Sciatic nerve (tissue), 2 donors: ENCODE results near the gene GBE1. TPM values are rescaled to one million over a fixed set of nuclear protein-coding genes. Genes with fewer than 3 reads are reported as not detected.
A peak's percentile ranks its signal among the peaks of the same experiment; 100 is the strongest.
"Not testable (repeated sequence)": the region's sequence is repeated elsewhere in the genome, so short reads cannot be mapped to it uniquely, and the experiment has no call there.

Source experiments
- ATAC-seq: fragments of 200-7000 bp; cut with Tn5 transposase; one replicate; pipeline ENCODE4 v1.9.1; 2020; ENCODE audit warnings: mild to moderate bottlenecking, moderate library complexity
- DNase-seq: peaks from one replicate; pipeline ENCODE4 v3.0.0-alpha.2; 2020; ENCODE audit warnings: low spot score
- intact Hi-C: fragments of 100-400 bp; cut with DNase I; formaldehyde crosslinking; loops from one replicate; pipeline ENCODE4 v1.14.2; 2022
- total RNA-seq: library from RNA; stranded (reverse); fragmentation: NEBNext Ultra II Directional; extraction: Animal tissue kit (Norgen Biotek cat#: 25700); gene quantifications from one replicate; pipeline ENCODE4 v1.2.1, GENCODE V29; 2021
- donor health status: DM: no; HTN: no; CAD: no.
- donor health status: DM: no; HTN: no; CAD: no.

GBE1 gene
- total RNA-seq, 1 donor from 2014 or later, result 40.1 TPM

DNA sequence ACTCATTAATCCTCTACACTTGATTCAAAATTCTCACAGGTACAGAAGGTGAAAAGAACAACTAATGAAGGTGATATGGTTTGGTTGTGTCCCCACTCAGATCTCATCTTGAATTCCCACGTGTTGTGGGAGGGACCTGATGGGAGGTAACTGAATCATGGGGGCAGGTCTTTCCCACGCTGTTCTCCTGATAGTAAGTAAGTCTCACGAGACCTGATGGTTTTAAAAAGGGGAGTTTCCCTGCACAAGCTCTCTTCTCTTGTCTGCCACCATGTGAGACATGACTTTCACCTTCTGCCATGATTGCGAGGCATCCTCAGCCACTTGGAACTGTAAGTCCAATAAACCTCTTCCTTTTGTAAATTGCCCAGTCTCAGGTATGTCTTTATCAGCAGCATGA lies 2.7 kb downstream of the GBE1 start:
- ATAC-seq, DNase-seq, intact Hi-C loops: not testable (repeated sequence)

GRCh38 chr3:81758275-81758674 lies 3.2 kb downstream of the GBE1 start:
- no peak for ATAC-seq
- DNase-seq, result no peak
- intact Hi-C loops, result no loop called here

DNA sequence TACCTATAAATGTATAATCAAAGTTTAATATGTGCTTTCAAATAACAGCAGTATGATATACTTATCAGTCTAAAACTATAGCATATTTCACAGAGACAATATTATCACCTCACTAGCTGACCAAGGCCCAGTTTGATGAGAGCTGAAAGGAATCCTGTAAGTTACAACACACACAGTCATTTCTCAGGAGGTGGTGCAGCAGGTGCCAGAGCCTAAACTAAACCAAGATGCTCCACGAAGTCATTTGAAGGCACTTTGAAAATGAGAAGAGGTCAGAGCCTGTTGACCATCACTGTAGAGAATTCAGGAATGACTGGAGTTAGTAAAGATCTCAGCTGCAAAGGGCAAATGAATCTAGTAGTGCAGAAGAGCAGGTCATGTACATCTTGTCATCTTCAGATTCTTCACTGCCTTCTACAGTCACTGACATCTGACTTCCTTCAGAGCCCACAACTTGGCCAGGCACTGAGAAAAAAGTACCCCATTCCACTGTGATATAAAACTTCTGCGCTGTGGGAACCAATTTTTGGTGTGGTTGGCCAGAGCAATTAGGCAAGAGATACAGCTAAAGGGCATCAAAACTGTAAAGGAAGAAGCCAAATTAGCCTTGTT lies 7.9 kb downstream of the GBE1 start:
- ATAC-seq (no peak), DNase-seq (no peak)
- intact Hi-C loops, result no loop called here

GRCh38 chr3:81752604-81753003 lies 8.8 kb downstream of the GBE1 start:
- ATAC-seq, result no peak
- intact Hi-C loops, result no loop called here
- no peak for DNase-seq

- no peak for DNase-seq
- intact Hi-C loops, result no loop called here
- no peak for ATAC-seq
These were observed 12.2 kb downstream of the GBE1 start for GRCh38 chr3:81749265-81749664.

DNA sequence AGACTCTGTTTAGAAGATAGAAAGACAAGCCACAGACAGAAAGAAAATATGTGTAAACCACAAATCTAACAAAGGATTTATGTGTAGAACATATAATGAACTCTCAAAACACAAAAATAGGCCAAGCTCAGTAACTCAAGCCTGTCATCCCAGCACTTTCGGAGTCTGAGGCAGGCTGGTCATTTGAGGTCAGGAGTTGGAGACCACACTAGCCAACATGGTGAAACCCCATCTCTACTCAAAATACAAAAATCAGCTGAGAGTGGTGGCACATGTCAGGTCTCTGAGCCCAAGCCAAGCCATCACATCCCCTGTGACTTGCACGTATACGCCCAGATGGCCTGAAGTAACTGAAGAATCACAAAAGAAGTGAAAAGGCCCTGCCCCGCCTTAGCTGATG lies 14.2 kb downstream of the GBE1 start:
- DNase-seq, intact Hi-C loops, ATAC-seq: not testable (repeated sequence)

GRCh38 chr3:81744366-81744765 lies 17.1 kb downstream of the GBE1 start:
- intact Hi-C loops, result no loop called here
- DNase-seq (no peak), ATAC-seq (peak; percentile 92)

DNA sequence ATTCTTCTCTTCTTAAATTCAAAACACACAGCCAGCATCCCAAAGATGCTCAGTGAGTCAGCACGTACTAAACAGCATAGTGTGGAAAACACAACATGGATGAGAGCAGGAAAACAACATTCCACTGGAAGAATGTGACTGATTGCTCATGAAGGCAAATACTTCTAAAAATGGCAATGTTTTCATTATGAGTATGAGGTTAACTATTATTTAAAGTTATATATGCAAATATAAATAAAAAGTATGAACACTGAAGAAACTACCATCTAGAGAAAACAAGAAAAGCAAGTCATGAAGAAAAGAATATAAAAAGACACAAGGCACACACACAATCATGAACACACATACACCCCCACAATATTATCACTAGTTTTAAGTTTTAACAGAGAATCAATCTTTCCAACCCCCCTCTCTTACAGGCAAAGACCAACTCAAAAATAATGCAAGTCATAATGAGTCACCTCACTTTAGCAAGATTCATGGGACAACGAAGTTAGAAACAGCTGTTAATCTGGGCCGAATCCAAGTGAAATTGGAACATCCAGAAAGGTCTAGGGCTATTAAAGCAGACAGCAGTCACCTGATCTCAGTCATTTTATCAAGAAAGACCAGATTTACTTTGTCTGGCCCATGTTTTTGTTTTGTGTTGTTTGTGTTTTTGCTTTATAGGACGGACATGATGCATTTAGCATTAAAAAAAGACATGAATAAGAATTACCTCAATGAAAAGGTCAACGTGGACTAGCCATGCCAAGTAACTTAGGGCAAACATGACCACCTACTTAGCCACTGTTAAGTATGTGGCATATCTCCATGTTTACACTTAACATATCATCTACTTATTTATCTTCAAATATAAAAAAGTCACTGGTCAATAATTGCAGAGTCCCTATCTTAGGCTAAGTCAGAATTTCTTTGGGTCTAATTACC lies 18.1 kb downstream of the GBE1 start:
- ATAC-seq, result peak; percentile 80
- intact Hi-C loops, result no loop called here
- no peak for DNase-seq

DNA sequence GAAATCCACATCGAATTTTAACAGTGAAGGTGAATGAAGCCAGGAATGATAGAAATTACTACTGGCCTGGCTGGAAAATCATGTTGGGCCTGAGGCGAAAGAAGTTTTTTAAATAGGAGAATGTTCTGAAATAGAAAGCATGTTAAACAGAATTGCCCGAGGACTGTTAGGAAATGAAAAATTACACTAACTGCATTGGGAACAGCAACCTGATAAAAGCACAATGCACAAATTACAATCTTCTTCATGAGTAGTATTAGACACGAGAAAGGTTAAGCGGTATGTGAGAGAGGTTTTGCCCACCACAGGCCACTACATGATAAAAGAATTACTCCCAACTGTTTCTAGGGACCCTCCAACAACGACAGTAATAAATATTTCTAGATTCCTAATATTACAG lies 18.9 kb downstream of the GBE1 start:
- intact Hi-C loops, result no loop called here
- ATAC-seq (no peak), DNase-seq (no peak)

- intact Hi-C loops, result no loop called here
- DNase-seq (no peak), ATAC-seq (no peak)
These were observed 20.2 kb downstream of the GBE1 start for GRCh38 chr3:81741216-81741615.

DNA sequence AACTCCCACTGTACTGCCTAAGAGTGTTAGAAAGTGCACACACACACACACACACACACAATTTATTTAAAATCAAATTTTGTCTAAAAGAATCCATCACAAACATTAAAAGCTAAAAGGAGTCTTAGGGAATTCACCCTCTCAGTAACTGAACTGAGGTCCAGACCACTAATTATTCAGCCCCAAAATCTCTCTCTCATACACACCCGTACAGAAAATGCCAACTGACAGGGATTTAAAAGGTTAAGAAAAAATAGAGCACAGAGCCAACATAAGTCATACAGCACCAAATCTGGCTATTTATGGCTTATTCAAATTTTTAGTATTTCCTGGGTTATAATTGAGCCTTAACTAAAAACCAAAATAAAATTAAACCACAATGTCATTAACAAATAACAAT lies 20.7 kb downstream of the GBE1 start:
- intact Hi-C loops, result no loop called here
- DNase-seq (no peak), ATAC-seq (no peak)

DNA sequence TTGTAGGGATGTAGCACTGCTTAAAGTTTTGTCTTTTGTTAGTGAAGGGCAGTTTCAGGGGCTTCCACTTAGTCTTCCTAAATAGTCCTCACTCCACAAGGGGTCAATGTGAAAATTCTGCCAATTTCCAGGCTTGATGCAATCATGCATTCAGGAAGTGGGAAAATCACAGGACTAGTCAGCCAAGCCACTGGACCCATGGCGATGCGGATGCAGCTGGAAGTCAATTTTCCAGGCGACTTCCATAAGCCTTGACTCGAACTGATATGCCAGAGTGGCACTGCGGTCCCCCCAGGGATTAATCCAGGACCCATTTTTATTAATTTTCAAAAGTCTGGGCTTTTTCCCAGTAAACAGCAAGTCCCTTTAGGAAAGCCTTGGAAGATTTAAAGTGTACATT lies 26.1 kb downstream of the GBE1 start:
- DNase-seq (no peak), ATAC-seq (no peak)
- intact Hi-C loops, result no loop called here

GRCh38 chr3:81734742-81735141 lies 26.7 kb downstream of the GBE1 start:
- intact Hi-C loops, result no loop called here
- ATAC-seq (no peak), DNase-seq (no peak)

DNA sequence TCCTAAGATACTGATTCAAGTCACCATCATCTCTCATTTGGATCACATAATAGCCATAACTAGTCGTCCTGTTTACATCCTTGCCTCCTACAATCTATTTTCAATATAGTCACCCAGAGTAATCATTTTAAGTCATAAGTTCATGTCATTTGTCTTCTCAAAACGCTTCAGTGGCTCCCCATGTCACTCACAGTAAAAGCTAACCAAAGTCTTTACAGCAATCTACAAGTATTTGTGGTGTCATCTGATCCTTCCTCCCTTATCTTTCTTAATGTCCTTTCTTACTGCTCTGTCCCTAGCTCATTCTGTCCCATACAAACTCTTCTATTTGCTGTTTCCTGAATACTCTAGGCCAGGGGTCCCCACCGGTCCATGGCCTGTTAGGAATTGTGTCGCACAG lies 28.8 kb downstream of the GBE1 start:
- ATAC-seq (no peak), DNase-seq (no peak)
- intact Hi-C loops, result no loop called here

DNA sequence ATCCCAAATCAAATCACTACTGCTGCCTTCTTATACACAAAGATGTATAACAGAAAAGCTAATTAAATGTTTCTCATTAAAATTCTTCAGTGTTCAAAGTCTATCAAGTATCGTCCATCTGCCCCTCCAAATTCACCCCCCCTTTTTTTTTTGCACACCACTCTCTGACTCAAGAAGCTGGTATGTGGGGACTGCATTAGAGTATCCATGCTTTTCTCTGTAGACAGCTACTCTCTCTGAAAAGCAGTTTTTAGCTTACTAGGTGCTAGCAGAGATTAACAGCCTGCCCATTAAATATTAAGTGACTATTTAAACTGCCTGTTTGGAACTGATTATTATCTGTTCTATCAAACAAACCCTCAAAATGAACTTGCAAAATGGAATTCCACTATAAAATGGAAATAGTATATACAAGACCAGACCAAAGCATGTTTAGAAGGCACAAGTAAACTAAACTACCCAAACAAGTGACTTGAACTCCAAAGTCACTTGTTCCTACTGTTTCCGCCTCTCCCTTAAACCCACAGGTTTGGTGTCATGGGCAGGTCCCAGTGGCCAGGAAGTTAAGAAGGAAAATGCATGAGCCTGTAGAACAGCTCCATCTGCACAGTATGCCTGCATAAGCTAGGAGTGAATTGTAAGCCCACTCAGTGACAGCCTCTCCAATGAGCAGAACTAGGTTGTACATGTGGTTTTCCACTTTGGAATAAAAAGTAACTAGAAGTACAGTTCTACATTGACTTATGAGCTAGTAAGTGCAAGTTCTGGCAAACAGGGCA lies 32.5 kb downstream of the GBE1 start:
- DNase-seq (no peak), ATAC-seq (no peak)
- intact Hi-C loops, result no loop called here

DNA sequence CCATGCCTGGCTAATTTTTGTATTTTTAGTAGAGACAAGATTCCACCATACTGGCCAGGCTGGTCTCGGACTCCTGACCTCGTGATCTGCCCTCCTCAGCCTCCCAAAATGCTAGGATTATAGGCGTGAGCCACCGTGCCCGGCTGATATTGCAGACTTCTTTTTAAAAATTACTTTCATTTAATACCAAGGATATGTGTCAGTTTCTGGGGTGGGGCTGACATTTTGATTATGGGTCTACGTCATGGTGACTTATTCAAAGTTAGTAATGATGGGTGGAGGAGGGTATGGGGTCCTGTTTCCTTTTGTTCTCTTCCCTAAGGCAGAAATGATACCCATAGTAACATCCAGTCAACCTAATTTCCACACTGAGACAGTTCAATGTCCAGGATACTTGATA lies 34.7 kb downstream of the GBE1 start:
- intact Hi-C loops, result no loop called here
- no peak for ATAC-seq
- DNase-seq, result no peak

DNA sequence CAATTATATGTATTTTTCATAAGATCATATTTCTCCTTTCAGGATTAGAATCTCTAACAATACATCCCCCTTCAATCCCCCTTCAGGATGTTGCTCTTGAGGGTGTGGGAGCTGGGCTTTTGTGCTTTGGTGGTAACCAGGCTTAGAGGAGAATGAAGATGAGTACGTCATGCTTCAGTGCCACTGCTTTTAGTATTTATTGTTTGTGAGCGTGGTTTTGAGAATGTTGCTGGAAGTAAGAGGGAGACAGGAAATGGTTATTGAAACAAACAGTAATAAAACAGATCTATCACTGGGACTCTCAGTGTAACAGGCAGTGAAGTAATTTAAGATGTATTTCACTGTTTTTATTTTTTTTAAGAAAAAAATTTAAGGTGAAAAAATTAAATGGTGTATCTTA lies 35.3 kb downstream of the GBE1 start:
- no peak for DNase-seq

GRCh38 chr3:81723732-81724313 lies 37.6 kb downstream of the GBE1 start:
- intact Hi-C loops, result no loop called here
- DNase-seq (no peak), ATAC-seq (peak; percentile 48)

More for the DNA sequence above, 35.3 kb downstream of the GBE1 start:
- ATAC-seq, result no peak
- intact Hi-C loops, result no loop called here

GRCh38 chr3:81718311-81718710 lies 43.1 kb downstream of the GBE1 start:
- DNase-seq, result no peak
- intact Hi-C loops, result no loop called here

More at GRCh38 chr3:81718311-81718710, 43.1 kb downstream of the GBE1 start:
- ATAC-seq, result no peak
